GM19452 (cell line): Measurements from ENCODE around the gene PCDHA9.
"Not testable (repeated sequence)": the region's sequence is repeated elsewhere in the genome, so short reads cannot be mapped to it uniquely, and the experiment has no call there.

ENCODE experiments used
- ATAC-seq: cut with Tn5 transposase; IDR thresholded peaks from one replicate; pipeline ENCODE4 v1.9.1; 2021; ENCODE audit not compliant: unreplicated experiment

PCDHA9 gene

GRCh38 chr5:140848139-140849102, at the start of gene PCDHA9:
Gene PCDHA9 (plus strand): TSS chr5:140848382. CDS start chr5:140848496, 114 bp downstream.
- not testable (repeated sequence) for ATAC-seq

- no peak for ATAC-seq
Measured at GRCh38 chr5:140800816-140801493, 47.2 kb upstream of the PCDHA9 start, which contains the start of gene PCDHA3. Gene PCDHA3 (plus strand): TSS chr5:140801057.

GRCh38 chr5:140801494-140801841, 46.7 kb upstream of the PCDHA9 start:
- no peak for ATAC-seq

- not testable (repeated sequence) for ATAC-seq
Measured at GRCh38 chr5:140802381-140802780, 45.8 kb upstream of the PCDHA9 start.

GRCh38 chr5:140802781-140803271, 45.4 kb upstream of the PCDHA9 start:
- no peak for ATAC-seq

GRCh38 chr5:140806834-140807775, 41.1 kb upstream of the PCDHA9 start, which contains the start of gene PCDHA4:
Gene PCDHA4 (plus strand): TSS chr5:140807068.
- no peak for ATAC-seq

- ATAC-seq = not testable (repeated sequence)
Measured at GRCh38 chr5:140808241-140808888, 39.8 kb upstream of the PCDHA9 start.

- no peak for ATAC-seq
Measured at GRCh38 chr5:140808889-140809291, 39.3 kb upstream of the PCDHA9 start.

GRCh38 chr5:140821375-140822280, 26.6 kb upstream of the PCDHA9 start, which contains the start of gene PCDHA5:
Gene PCDHA5 (plus strand): TSS chr5:140821613.
- ATAC-seq = no peak

GRCh38 chr5:140822281-140822629, 25.9 kb upstream of the PCDHA9 start:
- ATAC-seq = no peak

GRCh38 chr5:140822969-140823368, 25.2 kb upstream of the PCDHA9 start:
- ATAC-seq = not testable (repeated sequence)

- no peak for ATAC-seq
Measured at GRCh38 chr5:140823475-140823874, 24.7 kb upstream of the PCDHA9 start.

GRCh38 chr5:140827704-140828361, 20.3 kb upstream of the PCDHA9 start, which contains the start of gene PCDHA6:
Gene PCDHA6 (plus strand): TSS chr5:140827960. CDS start chr5:140828092, 132 bp downstream.
- no peak for ATAC-seq

- no peak for ATAC-seq
Measured at GRCh38 chr5:140828362-140828737, 19.8 kb upstream of the PCDHA9 start.

- ATAC-seq = not testable (repeated sequence)
Measured at GRCh38 chr5:140829511-140830501, 18.4 kb upstream of the PCDHA9 start.

GRCh38 chr5:140833993-140834392, 14.2 kb upstream of the PCDHA9 start, which contains the start of gene PCDHA7:
Gene PCDHA7 (plus strand): TSS chr5:140834269. CDS start chr5:140834384, 115 bp downstream.
- ATAC-seq = no peak

GRCh38 chr5:140834439-140835008, 13.7 kb upstream of the PCDHA9 start:
- ATAC-seq = not testable (repeated sequence)
